Mucosa of rectum (tissue), 2 donors: ENCODE results near the gene ROBO2.

ENCODE experiments used
- H3K27ac ChIP-seq, 2 donors: one replicate each; pipeline ENCODE4 v1.7.0; 2013; ENCODE audit warnings: inconsistent platforms in 2 of 2, low read depth in 2 of 2, low read length in 2 of 2
- H3K27me3 ChIP-seq, 2 donors: one replicate each; pipeline ENCODE4 v1.7.0; 2013; ENCODE audit warnings: low read length in 2 of 2; ENCODE audit not compliant: control insufficient read depth in 2 of 2, insufficient read depth in 2 of 2
- H3K36me3 ChIP-seq, 2 donors: one replicate each; pipeline ENCODE4 v1.7.0; 2013; ENCODE audit warnings: low read length in 2 of 2; ENCODE audit not compliant: control insufficient read depth in 2 of 2, insufficient read depth in 2 of 2
- H3K4me1 ChIP-seq, 2 donors: one replicate each; pipeline ENCODE4 v1.7.0; 2013; ENCODE audit warnings: low read length in 2 of 2, mild to moderate bottlenecking in 1 of 2; ENCODE audit not compliant: control insufficient read depth in 2 of 2, insufficient read depth in 2 of 2
- H3K4me3 ChIP-seq, 2 donors: one replicate each; pipeline ENCODE4 v1.7.0; 2013; ENCODE audit warnings: low read length in 2 of 2
- H3K9ac ChIP-seq, 2 donors: one replicate each; pipeline ENCODE4 v1.7.0; 2013; ENCODE audit warnings: low read length in 2 of 2, low read depth in 1 of 2, mild to moderate bottlenecking in 1 of 2
- H3K9me3 ChIP-seq, 2 donors: one replicate each; pipeline ENCODE4 v1.7.0; 2013; ENCODE audit warnings: low read length in 2 of 2; ENCODE audit not compliant: control insufficient read depth in 2 of 2
- donor health status: healthy.
- donor health status: Normal muscosa, but diverticular disease.

The ROBO2 gene

GRCh38 chr3:77051591-77051990, 11.7 kb downstream of the ROBO2 start:
- Histone ChIP-seq H3K4me1 (no peaks in the 10 kb centered on the region), H3K9ac (no peak overlapping the region), H3K4me3 (no peak overlapping the region), H3K27ac (no peak overlapping the region), H3K27me3 (no peaks in the 10 kb centered on the region), H3K36me3 (no peaks in the 10 kb centered on the region), H3K9me3 (no peaks in the 10 kb centered on the region)

GRCh38 chr3:77052051-77052501, 12.2 kb downstream of the ROBO2 start:
- H3K4me3 ChIP-seq, result no peak overlapping the region
- no peaks in the 10 kb centered on the region for H3K9me3 ChIP-seq
- H3K9ac ChIP-seq, result no peak overlapping the region
- no peaks in the 10 kb centered on the region for H3K27me3 ChIP-seq
- H3K36me3 ChIP-seq, result no peaks in the 10 kb centered on the region
- H3K27ac ChIP-seq, result no peak overlapping the region
- H3K4me1 ChIP-seq, result no peaks in the 10 kb centered on the region

GRCh38 chr3:77052733-77053670, 13.1 kb downstream of the ROBO2 start:
- H3K36me3 ChIP-seq, result no peaks in the 10 kb centered on the region
- no peak overlapping the region for H3K9ac ChIP-seq
- no peak overlapping the region for H3K27ac ChIP-seq
- H3K4me1 ChIP-seq, result no peaks in the 10 kb centered on the region
- H3K9me3 ChIP-seq, result no peaks in the 10 kb centered on the region
- no peak overlapping the region for H3K4me3 ChIP-seq
- no peaks in the 10 kb centered on the region for H3K27me3 ChIP-seq

GRCh38 chr3:77053795-77054194, 13.9 kb downstream of the ROBO2 start:
- Histone ChIP-seq H3K36me3 (no peaks in the 10 kb centered on the region), H3K4me1 (no peaks in the 10 kb centered on the region), H3K9me3 (no peaks in the 10 kb centered on the region), H3K27me3 (no peaks in the 10 kb centered on the region), H3K9ac (no peak overlapping the region), H3K27ac (no peak overlapping the region), H3K4me3 (no peak overlapping the region)

- H3K4me1 ChIP-seq, result no peaks in the 10 kb centered on the region
- no peak overlapping the region for H3K9ac ChIP-seq
- H3K27ac ChIP-seq, result no peak overlapping the region
- no peak overlapping the region for H3K4me3 ChIP-seq
- H3K27me3 ChIP-seq, result no peaks in the 10 kb centered on the region
- H3K9me3 ChIP-seq, result no peaks in the 10 kb centered on the region
- H3K36me3 ChIP-seq, result no peaks in the 10 kb centered on the region
Measured at GRCh38 chr3:77055841-77056341, 16.0 kb downstream of the ROBO2 start.

GRCh38 chr3:77059354-77059753, 19.5 kb downstream of the ROBO2 start:
- Histone ChIP-seq H3K9ac (no peak overlapping the region), H3K9me3 (no peaks in the 10 kb centered on the region), H3K4me3 (no peak overlapping the region), H3K27me3 (no peaks in the 10 kb centered on the region), H3K4me1 (no peaks in the 10 kb centered on the region), H3K27ac (no peak overlapping the region), H3K36me3 (no peaks in the 10 kb centered on the region)

GRCh38 chr3:77063423-77063822, 23.5 kb downstream of the ROBO2 start:
- H3K9me3 ChIP-seq, result no peaks in the 10 kb centered on the region
- H3K4me3 ChIP-seq, result no peak overlapping the region
- no peak overlapping the region for H3K27ac ChIP-seq
- H3K4me1 ChIP-seq, result no peaks in the 10 kb centered on the region
- H3K9ac ChIP-seq, result no peak overlapping the region
- no peaks in the 10 kb centered on the region for H3K36me3 ChIP-seq
- no peaks in the 10 kb centered on the region for H3K27me3 ChIP-seq

- no peak overlapping the region for H3K9ac ChIP-seq
- no peak overlapping the region for H3K4me3 ChIP-seq
- H3K27ac ChIP-seq, result no peak overlapping the region
- H3K36me3 ChIP-seq, result no peaks in the 10 kb centered on the region
- H3K4me1 ChIP-seq, result no peaks in the 10 kb centered on the region
- H3K9me3 ChIP-seq, result no peaks in the 10 kb centered on the region
- H3K27me3 ChIP-seq, result no peaks in the 10 kb centered on the region
Measured at GRCh38 chr3:77065750-77066149, 25.9 kb downstream of the ROBO2 start.

GRCh38 chr3:77066829-77067228, 26.9 kb downstream of the ROBO2 start:
- H3K4me1 ChIP-seq, result no peaks in the 10 kb centered on the region
- no peaks in the 10 kb centered on the region for H3K27me3 ChIP-seq
- H3K9ac ChIP-seq, result no peak overlapping the region
- no peaks in the 10 kb centered on the region for H3K36me3 ChIP-seq
- H3K9me3 ChIP-seq, result no peaks in the 10 kb centered on the region
- no peak overlapping the region for H3K4me3 ChIP-seq
- no peak overlapping the region for H3K27ac ChIP-seq

GRCh38 chr3:77068808-77069207, 28.9 kb downstream of the ROBO2 start:
- H3K4me3 ChIP-seq, result no peak overlapping the region
- no peak overlapping the region for H3K9ac ChIP-seq
- no peaks in the 10 kb centered on the region for H3K36me3 ChIP-seq
- H3K9me3 ChIP-seq, result no peaks in the 10 kb centered on the region
- no peak overlapping the region for H3K27ac ChIP-seq
- no peaks in the 10 kb centered on the region for H3K4me1 ChIP-seq
- H3K27me3 ChIP-seq, result no peaks in the 10 kb centered on the region
